H54 (cell line): ENCODE measurements around the gene GLB1L3.
"Not testable (repeated sequence)": the region's sequence is repeated elsewhere in the genome, so short reads cannot be mapped to it uniquely, and the experiment has no call there.

ENCODE experiments used
- DNase-seq: peaks from one replicate; pipeline ENCODE4 v3.0.0; 2011; ENCODE audit warnings: low spot score, mixed read lengths; ENCODE audit not compliant: insufficient read length
- FAIRE-seq: peaks from 3 replicates; lab custom pipeline; 2011; peaks lifted over from hg19 to GRCh38; lab: Jason Lieb, UNC
- POLR2A ChIP-seq: IDR thresholded peaks from 2 replicates; pipeline ENCODE4 v1.6.1; 2011; ENCODE audit warnings: low read depth, mild to moderate bottlenecking, low read length

GLB1L3 gene

GRCh38 chr11:134342572-134343340, 66.6 kb downstream of the GLB1L3 start:
- TF ChIP-seq POLR2A: no peak
- FAIRE-seq: no peak
- DNase-seq: no peak

- TF ChIP-seq POLR2A: no peak
- FAIRE-seq (no peak), DNase-seq (no peak)
These were observed 67.5 kb downstream of the GLB1L3 start for GRCh38 chr11:134343646-134344045.

GRCh38 chr11:134344497-134345236, 68.5 kb downstream of the GLB1L3 start:
- not testable (repeated sequence) for DNase-seq, FAIRE-seq

GRCh38 chr11:134345237-134345550, 69.0 kb downstream of the GLB1L3 start:
- FAIRE-seq (no peak), DNase-seq (no peak)
- no peak for TF ChIP-seq POLR2A

- DNase-seq (no peak), FAIRE-seq (no peak)
- no peak for TF ChIP-seq POLR2A
These were observed 70.2 kb downstream of the GLB1L3 start for GRCh38 chr11:134346101-134346975.

GRCh38 chr11:134346976-134347350, 70.8 kb downstream of the GLB1L3 start:
- TF ChIP-seq POLR2A: no peak
- no peak for FAIRE-seq
- DNase-seq: no peak

- no peak for FAIRE-seq
These were observed 71.3 kb downstream of the GLB1L3 start for GRCh38 chr11:134347441-134347840.

GRCh38 chr11:134349109-134349801, 73.1 kb downstream of the GLB1L3 start:
- FAIRE-seq (no peak), DNase-seq (no peak)
- no peak for TF ChIP-seq POLR2A

More at GRCh38 chr11:134347441-134347840, 71.3 kb downstream of the GLB1L3 start:
- DNase-seq: no peak
- TF ChIP-seq POLR2A: no peak

GRCh38 chr11:134349802-134350355, 73.7 kb downstream of the GLB1L3 start:
- FAIRE-seq: no peak
- no peak for DNase-seq
- TF ChIP-seq POLR2A: no peak

GRCh38 chr11:134350381-134350780, 74.2 kb downstream of the GLB1L3 start:
- no peak for DNase-seq

GRCh38 chr11:134352111-134352510, 75.9 kb downstream of the GLB1L3 start:
- FAIRE-seq (no peak), DNase-seq (no peak)
- TF ChIP-seq POLR2A: no peak

More at GRCh38 chr11:134350381-134350780, 74.2 kb downstream of the GLB1L3 start:
- no peak for TF ChIP-seq POLR2A
- FAIRE-seq: no peak

GRCh38 chr11:134355136-134355535, 79.0 kb downstream of the GLB1L3 start:
- no peak for TF ChIP-seq POLR2A
- FAIRE-seq (no peak), DNase-seq (no peak)

- no peak for TF ChIP-seq POLR2A
- FAIRE-seq: no peak
- no peak for DNase-seq
These were observed 79.5 kb downstream of the GLB1L3 start for GRCh38 chr11:134355656-134356055.
